Measurements from ENCODE around the gene SAG. TPM values are rescaled to one million over a fixed set of nuclear protein-coding genes. Genes with fewer than 3 reads are reported as not detected.

Gene SAG
- not detected for total RNA-seq
- not detected for polyA plus RNA-seq

GRCh38 chr2:233307565-233307964 is at the start of gene SAG:
TSS of gene SAG (plus strand) at chr2:233307816. CDS start at chr2:233309190, 1,374 bp downstream.
- TF ChIP-seq CTCF (IDR thresholded peaks at IDR 0.05): no peak
- TF ChIP-seq EP300 (IDR thresholded peaks at IDR 0.05): no peak
- TF ChIP-seq POLR2AphosphoS5 (IDR thresholded peaks at IDR 0.05): no peak
- no peak for TF ChIP-seq POLR2A (IDR thresholded peaks at IDR 0.05)
- Histone ChIP-seq H3K4me3 (no peak within 1 kb of the TSS), H3K27ac (no peak within 1 kb of the TSS), H3K27me3 (no peaks in the 10 kb centered on the region), H3K4me1 (no peaks in the 10 kb centered on the region), H3K9me3 (no peaks in the 10 kb centered on the region), H3K36me3 (no peaks in the 10 kb centered on the region)
- intact Hi-C loops (cut with DNase I): no loop called here
- WGBS, 2 donors: 88 to 92% methylated on average over 7 of the region's 7 CpGs
- no peak for DNase-seq

- WGBS, 2 donors: 94 to 96% methylated on average over 2 of the region's 2 CpGs
- Histone ChIP-seq H3K9me3 (no peaks in the 10 kb centered on the region), H3K27ac (no peak overlapping the region), H3K4me3 (no peak overlapping the region), H3K36me3 (peaks cover 11 to 77% (median 22%) of the 10 kb centered on the region in 4 donors), H3K27me3 (no peaks in the 10 kb centered on the region), H3K4me1 (peaks cover 0 to 27% (median 22%) of the 10 kb centered on the region in 4 donors)
- intact Hi-C loops (cut with DNase I): loop anchor here (10.0 kb wide), 1 partner anchor 97 kb away; the partner anchor contains the start of gene DGKD
- no peak for TF ChIP-seq POLR2AphosphoS5 (IDR thresholded peaks at IDR 0.05)
- no peak for TF ChIP-seq CTCF (IDR thresholded peaks at IDR 0.05)
- no peak for TF ChIP-seq EP300 (IDR thresholded peaks at IDR 0.05)
- TF ChIP-seq POLR2A (IDR thresholded peaks at IDR 0.05): no peak
- DNase-seq: no peak
Observed at GRCh38 chr2:233258211-233258610, 49.4 kb upstream of the SAG start.

- H3K27me3 ChIP-seq: no peaks in the 10 kb centered on the region
- H3K36me3 ChIP-seq: peaks cover 26 to 92% (median 37%) of the 10 kb centered on the region in 4 donors
- no peak for DNase-seq
- H3K4me1 ChIP-seq: peaks cover 0 to 12% (median 9%) of the 10 kb centered on the region in 4 donors
- H3K9me3 ChIP-seq: no peaks in the 10 kb centered on the region
- 86 to 88% methylated on average over 1 of the region's 1 CpG for WGBS, 2 donors
- no peak overlapping the region for H3K4me3 ChIP-seq
- intact Hi-C loops (cut with DNase I): loop anchor here (10.0 kb wide), 1 partner anchor 95 kb away; the partner anchor contains the start of gene DGKD
- H3K27ac ChIP-seq: no peak overlapping the region
- TF ChIP-seq POLR2A (IDR thresholded peaks at IDR 0.05) (no peak), EP300 (IDR thresholded peaks at IDR 0.05) (no peak), POLR2AphosphoS5 (IDR thresholded peaks at IDR 0.05) (no peak), CTCF (IDR thresholded peaks at IDR 0.05) (no peak)
Observed at GRCh38 chr2:233259730-233260129, 47.9 kb upstream of the SAG start.

GRCh38 chr2:233260661-233261060 is 47.0 kb upstream of the SAG start:
- no peak overlapping the region for H3K27ac ChIP-seq
- no peak for DNase-seq
- H3K36me3 ChIP-seq: peaks cover 28 to 100% (median 46%) of the 10 kb centered on the region in 4 donors
- no peaks in the 10 kb centered on the region for H3K27me3 ChIP-seq
- H3K9me3 ChIP-seq: no peaks in the 10 kb centered on the region
- 96 to 97% methylated on average over 5 of the region's 5 CpGs for WGBS, 2 donors
- intact Hi-C loops (cut with DNase I): no loop called here
- peaks cover 0 to 3% (median 2%) of the 10 kb centered on the region in 4 donors for H3K4me1 ChIP-seq
- H3K4me3 ChIP-seq: no peak overlapping the region
- TF ChIP-seq POLR2A (IDR thresholded peaks at IDR 0.05) (no peak), EP300 (IDR thresholded peaks at IDR 0.05) (no peak), CTCF (IDR thresholded peaks at IDR 0.05) (no peak), POLR2AphosphoS5 (IDR thresholded peaks at IDR 0.05) (no peak)
